ENCODE measurements around the gene ESCO1.

ESCO1 gene

GRCh38 chr18:21550510-21550970 is 50.0 kb downstream of the ESCO1 start:
- Histone ChIP-seq H3K4me2 (ENCODE audit: insufficient read depth, low read length, poor library complexity, severe bottlenecking) (no peak overlapping the region), H2AFZ (ENCODE audit: low read length) (no peak overlapping the region), H4K91ac (ENCODE audit: low read depth, low read length, poor library complexity) (no peak overlapping the region), H3K9ac (ENCODE audit: low read depth, low read length, poor library complexity) (no peak overlapping the region), H3K4ac (ENCODE audit: low read length) (no peak overlapping the region), H2BK5ac (ENCODE audit: low read length) (no peak overlapping the region), H3K4me3 (ENCODE audit: low read length in 2 of 2) (no peak overlapping the region), H2BK15ac (ENCODE audit: low read length) (no peak overlapping the region), H2BK120ac (ENCODE audit: low read depth, low read length) (no peak overlapping the region), H3K9me3 (replicated peaks in 1 of 2; ENCODE audit: control insufficient read depth in 2 of 2, insufficient read depth in 1 of 2, low read depth in 1 of 2, low read length in 2 of 2) (no peaks in the 10 kb centered on the region), H3K36me3 (replicated peaks in 1 of 2; ENCODE audit: control insufficient read depth in 2 of 2, insufficient read depth in 2 of 2, low read length in 2 of 2) (peaks cover 1 to 46% of the 10 kb centered on the region in 2 donors), H3K18ac (ENCODE audit: low read length) (no peak overlapping the region), H3K14ac (ENCODE audit: low read length) (no peak overlapping the region), H3K4me1 (ENCODE audit: control insufficient read depth in 2 of 2, insufficient read depth in 1 of 2, low read depth in 1 of 2, low read length in 2 of 2) (no peaks in the 10 kb centered on the region), H3K23ac (ENCODE audit: low read depth, low read length, poor library complexity) (no peak overlapping the region), H2BK12ac (ENCODE audit: low read length) (no peak overlapping the region), H2AK5ac (ENCODE audit: low read depth, low read length) (no peak overlapping the region), H4K8ac (ENCODE audit: low read depth, low read length) (no peak overlapping the region), H3K79me1 (ENCODE audit: low read depth, low read length) (peaks cover 2% of the 10 kb centered on the region), H3K27me3 (ENCODE audit: control insufficient read depth in 3 of 3, insufficient read depth in 3 of 3, low read depth in 1 of 3, low read length in 3 of 3) (no peaks in the 10 kb centered on the region), H3K27ac (replicated peaks; ENCODE audit: low read length) (no peak overlapping the region)
- no peak for DNase-seq (ENCODE audit: low spot score)
- WGBS, 2 donors (ENCODE audit: extremely low coverage in 2 of 2, insufficient read length in 2 of 2, insufficient replicate concordance in 1 of 2), result no CpG with 5 or more reads among the region's 11 CpGs

GRCh38 chr18:21548647-21549046 is 51.9 kb downstream of the ESCO1 start:
- no peak overlapping the region for H3K27ac ChIP-seq (replicated peaks; ENCODE audit: low read length)
- no peak overlapping the region for H4K91ac ChIP-seq (ENCODE audit: low read depth, low read length, poor library complexity)
- no peak overlapping the region for H2AK5ac ChIP-seq (ENCODE audit: low read depth, low read length)
- H3K4me1 ChIP-seq (ENCODE audit: control insufficient read depth in 2 of 2, insufficient read depth in 1 of 2, low read depth in 1 of 2, low read length in 2 of 2), result no peaks in the 10 kb centered on the region
- DNase-seq (ENCODE audit: low spot score), result no peak
- H2BK15ac ChIP-seq (ENCODE audit: low read length), result no peak overlapping the region
- no peaks in the 10 kb centered on the region for H3K27me3 ChIP-seq (ENCODE audit: control insufficient read depth in 3 of 3, insufficient read depth in 3 of 3, low read depth in 1 of 3, low read length in 3 of 3)
- no peak overlapping the region for H4K8ac ChIP-seq (ENCODE audit: low read depth, low read length)
- peaks cover 1 to 40% of the 10 kb centered on the region in 2 donors for H3K36me3 ChIP-seq (replicated peaks in 1 of 2; ENCODE audit: control insufficient read depth in 2 of 2, insufficient read depth in 2 of 2, low read length in 2 of 2)
- no peaks in the 10 kb centered on the region for H3K9me3 ChIP-seq (replicated peaks in 1 of 2; ENCODE audit: control insufficient read depth in 2 of 2, insufficient read depth in 1 of 2, low read depth in 1 of 2, low read length in 2 of 2)
- peaks cover 2% of the 10 kb centered on the region for H3K79me1 ChIP-seq (ENCODE audit: low read depth, low read length)
- H2BK120ac ChIP-seq (ENCODE audit: low read depth, low read length), result no peak overlapping the region
- H2BK5ac ChIP-seq (ENCODE audit: low read length), result no peak overlapping the region
- no peak overlapping the region for H3K4me3 ChIP-seq (ENCODE audit: low read length in 2 of 2)
- no peak overlapping the region for H3K23ac ChIP-seq (ENCODE audit: low read depth, low read length, poor library complexity)
- H3K4me2 ChIP-seq (ENCODE audit: insufficient read depth, low read length, poor library complexity, severe bottlenecking), result no peak overlapping the region
- no peak overlapping the region for H3K14ac ChIP-seq (ENCODE audit: low read length)
- no peak overlapping the region for H2BK12ac ChIP-seq (ENCODE audit: low read length)
- H2AFZ ChIP-seq (ENCODE audit: low read length), result no peak overlapping the region
- no CpG with 5 or more reads among the region's 2 CpGs for WGBS, 2 donors (ENCODE audit: extremely low coverage in 2 of 2, insufficient read length in 2 of 2, insufficient replicate concordance in 1 of 2)
- H3K9ac ChIP-seq (ENCODE audit: low read depth, low read length, poor library complexity), result no peak overlapping the region
- no peak overlapping the region for H3K18ac ChIP-seq (ENCODE audit: low read length)
- no peak overlapping the region for H3K4ac ChIP-seq (ENCODE audit: low read length)

- H4K91ac ChIP-seq (ENCODE audit: low read depth, low read length, poor library complexity), result no peak overlapping the region
- H2AK5ac ChIP-seq (ENCODE audit: low read depth, low read length), result no peak overlapping the region
- H3K4ac ChIP-seq (ENCODE audit: low read length), result no peak overlapping the region
- WGBS, 2 donors (ENCODE audit: extremely low coverage in 2 of 2, insufficient read length in 2 of 2, insufficient replicate concordance in 1 of 2), result no CpG with 5 or more reads among the region's 5 CpGs
- H2BK12ac ChIP-seq (ENCODE audit: low read length), result no peak overlapping the region
- no peak for DNase-seq (ENCODE audit: low spot score)
- no peak overlapping the region for H3K4me2 ChIP-seq (ENCODE audit: insufficient read depth, low read length, poor library complexity, severe bottlenecking)
- H3K4me3 ChIP-seq (ENCODE audit: low read length in 2 of 2), result no peak overlapping the region
- H3K9ac ChIP-seq (ENCODE audit: low read depth, low read length, poor library complexity), result no peak overlapping the region
- no peak overlapping the region for H4K8ac ChIP-seq (ENCODE audit: low read depth, low read length)
- H3K18ac ChIP-seq (ENCODE audit: low read length), result no peak overlapping the region
- H3K9me3 ChIP-seq (replicated peaks in 1 of 2; ENCODE audit: control insufficient read depth in 2 of 2, insufficient read depth in 1 of 2, low read depth in 1 of 2, low read length in 2 of 2), result no peaks in the 10 kb centered on the region
- no peak overlapping the region for H3K23ac ChIP-seq (ENCODE audit: low read depth, low read length, poor library complexity)
- no peak overlapping the region for H2BK5ac ChIP-seq (ENCODE audit: low read length)
- H3K79me1 ChIP-seq (ENCODE audit: low read depth, low read length), result peaks cover 2% of the 10 kb centered on the region
- H2BK120ac ChIP-seq (ENCODE audit: low read depth, low read length), result no peak overlapping the region
- no peak overlapping the region for H3K27ac ChIP-seq (replicated peaks; ENCODE audit: low read length)
- no peak overlapping the region for H3K14ac ChIP-seq (ENCODE audit: low read length)
- H3K27me3 ChIP-seq (ENCODE audit: control insufficient read depth in 3 of 3, insufficient read depth in 3 of 3, low read depth in 1 of 3, low read length in 3 of 3), result no peaks in the 10 kb centered on the region
- no peak overlapping the region for H2AFZ ChIP-seq (ENCODE audit: low read length)
- no peaks in the 10 kb centered on the region for H3K4me1 ChIP-seq (ENCODE audit: control insufficient read depth in 2 of 2, insufficient read depth in 1 of 2, low read depth in 1 of 2, low read length in 2 of 2)
- peaks cover 0 to 30% of the 10 kb centered on the region in 2 donors for H3K36me3 ChIP-seq (replicated peaks in 1 of 2; ENCODE audit: control insufficient read depth in 2 of 2, insufficient read depth in 2 of 2, low read length in 2 of 2)
- H2BK15ac ChIP-seq (ENCODE audit: low read length), result no peak overlapping the region
Observed at GRCh38 chr18:21546423-21546822, 54.1 kb downstream of the ESCO1 start.

- no CpG with 5 or more reads among the region's 3 CpGs for WGBS, 2 donors (ENCODE audit: extremely low coverage in 2 of 2, insufficient read length in 2 of 2, insufficient replicate concordance in 1 of 2)
- Histone ChIP-seq H3K79me1 (ENCODE audit: low read depth, low read length) (no peaks in the 10 kb centered on the region), H3K27ac (replicated peaks; ENCODE audit: low read length) (no peak overlapping the region), H3K9me3 (replicated peaks in 1 of 2; ENCODE audit: control insufficient read depth in 2 of 2, insufficient read depth in 1 of 2, low read depth in 1 of 2, low read length in 2 of 2) (peaks cover 0 to 3% of the 10 kb centered on the region in 2 donors), H2BK5ac (ENCODE audit: low read length) (no peak overlapping the region), H3K18ac (ENCODE audit: low read length) (no peak overlapping the region), H3K23ac (ENCODE audit: low read depth, low read length, poor library complexity) (no peak overlapping the region), H4K8ac (ENCODE audit: low read depth, low read length) (no peak overlapping the region), H2AFZ (ENCODE audit: low read length) (no peak overlapping the region), H3K36me3 (replicated peaks in 1 of 2; ENCODE audit: control insufficient read depth in 2 of 2, insufficient read depth in 2 of 2, low read length in 2 of 2) (peaks cover 2 to 68% of the 10 kb centered on the region in 2 donors), H3K4me1 (ENCODE audit: control insufficient read depth in 2 of 2, insufficient read depth in 1 of 2, low read depth in 1 of 2, low read length in 2 of 2) (no peaks in the 10 kb centered on the region), H3K4me2 (ENCODE audit: insufficient read depth, low read length, poor library complexity, severe bottlenecking) (no peak overlapping the region), H2AK5ac (ENCODE audit: low read depth, low read length) (no peak overlapping the region), H3K14ac (ENCODE audit: low read length) (no peak overlapping the region), H2BK12ac (ENCODE audit: low read length) (no peak overlapping the region), H3K4ac (ENCODE audit: low read length) (no peak overlapping the region), H3K27me3 (ENCODE audit: control insufficient read depth in 3 of 3, insufficient read depth in 3 of 3, low read depth in 1 of 3, low read length in 3 of 3) (no peaks in the 10 kb centered on the region), H3K4me3 (ENCODE audit: low read length in 2 of 2) (no peak overlapping the region), H3K9ac (ENCODE audit: low read depth, low read length, poor library complexity) (no peak overlapping the region), H2BK120ac (ENCODE audit: low read depth, low read length) (no peak overlapping the region), H4K91ac (ENCODE audit: low read depth, low read length, poor library complexity) (no peak overlapping the region), H2BK15ac (ENCODE audit: low read length) (no peak overlapping the region)
- no peak for DNase-seq (ENCODE audit: low spot score)
Observed at GRCh38 chr18:21538230-21538629, 62.3 kb downstream of the ESCO1 start.
